H1 (cell line): ENCODE results near the gene ANKRD29. TPM values are rescaled to one million over a fixed set of nuclear protein-coding genes. Genes with fewer than 3 reads are reported as not detected.

Experiments used
- CEBPB ChIP-seq: IDR thresholded peaks from 2 replicates; pipeline ENCODE4 v1.6.1; 2012; ENCODE audit warnings: low read depth, low read length
- CREB1 ChIP-seq: IDR thresholded peaks from 2 replicates; pipeline ENCODE4 v1.6.1; 2012; ENCODE audit warnings: inconsistent platforms
- CTBP2 ChIP-seq: IDR thresholded peaks from 2 replicates; pipeline ENCODE4 v1.7.0; 2011; ENCODE audit warnings: borderline replicate concordance, mild to moderate bottlenecking, moderate library complexity, mixed read lengths, low read length; ENCODE audit not compliant: insufficient read depth, insufficient read length
- EP300 ChIP-seq, 2 experiments: IDR thresholded peaks; 1 replicate in 1 of 2; 2 replicates in 1 of 2; pipeline ENCODE4 v1.6.1; 2011 to 2012; ENCODE audit warnings: low read depth in 2 of 2, low read length in 2 of 2, mild to moderate bottlenecking in 2 of 2, borderline replicate concordance in 1 of 2, inconsistent platforms in 1 of 2, moderate library complexity in 1 of 2
- KDM4A ChIP-seq: IDR thresholded peaks from one replicate; pipeline ENCODE4 v1.7.1; 2012; ENCODE audit warnings: low read depth, mild to moderate bottlenecking, moderate library complexity, low read length, inconsistent platforms; ENCODE audit not compliant: severe bottlenecking
- MAFK ChIP-seq: IDR thresholded peaks from 2 replicates; pipeline ENCODE4 v1.6.1; 2012; ENCODE audit warnings: low read depth, mild to moderate bottlenecking, improper control_type of control experiment, low read length
- MAX ChIP-seq: IDR thresholded peaks from 2 replicates; pipeline ENCODE4 v1.6.1; 2012; ENCODE audit warnings: inconsistent platforms
- POLR2A ChIP-seq, 2 experiments: IDR thresholded peaks; 1 replicate in 1 of 2; 2 replicates in 1 of 2; pipeline ENCODE4 v1.6.1; 2011; ENCODE audit warnings: low read depth in 2 of 2, low read length in 2 of 2, mild to moderate bottlenecking in 2 of 2; ENCODE audit errors: control extremely low read depth in 1 of 2
- POLR2AphosphoS5 ChIP-seq: IDR thresholded peaks from 2 replicates; pipeline ENCODE4 v1.6.1; 2011; ENCODE audit warnings: low read depth, low read length
- POU5F1 ChIP-seq: IDR thresholded peaks from 2 replicates; pipeline ENCODE4 v1.6.1; 2011; ENCODE audit warnings: low read depth, mild to moderate bottlenecking, low read length, moderate library complexity
- RAD21 ChIP-seq, 2 experiments: IDR thresholded peaks in 1 of 2; conservative IDR thresholded peaks in 1 of 2; 2 replicates each; pipeline ENCODE4 v1.6.1; 2011; ENCODE audit warnings: low read depth in 2 of 2, low read length in 2 of 2, improper control_type of control experiment in 1 of 2, inconsistent platforms in 1 of 2, mild to moderate bottlenecking in 1 of 2, moderate library complexity in 1 of 2
- RBBP5 ChIP-seq: IDR thresholded peaks from 2 replicates; pipeline ENCODE4 v1.7.1; 2012; ENCODE audit warnings: low read depth, mild to moderate bottlenecking, inconsistent platforms, low read length, moderate library complexity, borderline replicate concordance
- RFX5 ChIP-seq: IDR thresholded peaks from 2 replicates; pipeline ENCODE4 v1.6.1; 2011; ENCODE audit warnings: low read depth, low read length, improper control_type of control experiment, borderline replicate concordance
- SIN3A ChIP-seq, 2 experiments: IDR thresholded peaks in 1 of 2; conservative IDR thresholded peaks in 1 of 2; 2 replicates each; pipeline ENCODE4 v1.6.1; 2011 to 2012; ENCODE audit warnings: low read length in 2 of 2, improper control_type of control experiment in 1 of 2, low read depth in 1 of 2, mild to moderate bottlenecking in 1 of 2
- TAF1 ChIP-seq: IDR thresholded peaks from 2 replicates; pipeline ENCODE4 v1.6.1; 2011; ENCODE audit warnings: mild to moderate bottlenecking, low read depth, low read length
- TAF7 ChIP-seq: optimal IDR thresholded peaks from 2 replicates; pipeline ENCODE3; 2011; ENCODE audit warnings: low read depth, mild to moderate bottlenecking, inconsistent platforms, low read length, moderate library complexity, borderline replicate concordance
- YY1 ChIP-seq: IDR thresholded peaks from 2 replicates; pipeline ENCODE4 v1.6.1; 2011; ENCODE audit warnings: low read depth, mild to moderate bottlenecking, low read length
- polyA plus RNA-seq, 7 experiments: library from polyadenylated mRNA; depleted of rRNA in 3 of 7; stranded (reverse) in 5 of 7; unstranded in 2 of 7; fragments of >200 nt in 5 of 7; fragments of 200-250 nt in 2 of 7; gene quantifications; 1 replicate in 5 of 7; 2 replicates in 1 of 7; 4 replicates in 1 of 7; pipeline versions ENCODE4 v1.2.1 to v1.2.3, GENCODE V29; 2011 to 2013; ENCODE audit warnings: missing spikeins in 2 of 7, mixed read lengths in 2 of 7
- total RNA-seq: library from RNA; stranded (reverse); fragmentation: NEBNext Ultra II Directional; extraction: Animal tissue kit (Norgen Biotek cat#: 25700); gene quantifications from 2 replicates; pipeline ENCODE4 v1.2.1, GENCODE V29; 2021

Gene ANKRD29
- total and polyA plus RNA-seq, 2 of the 8 experiments (the other 6 are each of a cell fraction or from before 2014, with no cell fraction given), result 3.0 to 7.3 TPM

- TF ChIP-seq POU5F1 (no peak), EP300 (IDR thresholded peaks at IDR 0.05; ENCODE audit: borderline replicate concordance in 1 of 2, low read depth in 2 of 2, low read length in 2 of 2) (0 out of 3 replicates have a peak, but pooled peaks of 1 of the 2 experiments have one; percentile 37), POLR2AphosphoS5 (peak; percentile 66; the same call in 1 of the 2 replicates), MAX (peak; percentile 82), YY1 (no peak), CREB1 (peak; percentile 79), CTBP2 (no peak), MAFK (no peak), TAF7 (no peak), RBBP5 (peak; percentile 87; the same call in 1 of the 2 replicates), RFX5 (no peak), TAF1 (peak; percentile 73), POLR2A (IDR thresholded peaks at IDR 0.05; ENCODE audit: control extremely low read depth in 1 of 2, low read depth in 2 of 2, low read length in 2 of 2) (peak; percentile 53 to 83), KDM4A (peak; percentile 82), RAD21 (IDR thresholded peaks at IDR 0.05 in 1 of 2, conservative IDR thresholded peaks at IDR 0.05 in 1 of 2; ENCODE audit: low read depth in 2 of 2, low read length in 2 of 2) (peak; percentile 54 to 62; a peak in 3 of 4 replicates), CEBPB (no peak), SIN3A (conservative IDR thresholded peaks at IDR 0.05 in 1 of 2, IDR thresholded peaks at IDR 0.05 in 1 of 2; ENCODE audit: low read depth in 1 of 2, low read length in 2 of 2) (no peak; a peak in 1 of 4 replicates)
Observed at GRCh38 chr18:23586249-23587196, 76.2 kb downstream of the ANKRD29 start, which contains the start of gene NPC1 (continued).
